Astrocyte (in vitro differentiated cells and primary cell): ENCODE measurements around the gene GRK5.

Experiments
- EZH2 ChIP-seq: IDR thresholded peaks from 2 replicates; pipeline ENCODE4 v1.6.1; 2012; ENCODE audit warnings: mild to moderate bottlenecking, low read length, inconsistent platforms; ENCODE audit not compliant: insufficient read depth
- TF ChIP-seq, protein P1 (sequence below): IDR thresholded peaks from 2 replicates; pipeline ENCODE4 v1.5.1; 2011; ENCODE audit warnings: low read depth, mild to moderate bottlenecking, inconsistent platforms, low read length, moderate library complexity; ENCODE audit not compliant: insufficient read depth

GRCh38 chr10:119314061-119314460 is 106.7 kb downstream of the GRK5 start:
- TF ChIP-seq, protein P1, sequence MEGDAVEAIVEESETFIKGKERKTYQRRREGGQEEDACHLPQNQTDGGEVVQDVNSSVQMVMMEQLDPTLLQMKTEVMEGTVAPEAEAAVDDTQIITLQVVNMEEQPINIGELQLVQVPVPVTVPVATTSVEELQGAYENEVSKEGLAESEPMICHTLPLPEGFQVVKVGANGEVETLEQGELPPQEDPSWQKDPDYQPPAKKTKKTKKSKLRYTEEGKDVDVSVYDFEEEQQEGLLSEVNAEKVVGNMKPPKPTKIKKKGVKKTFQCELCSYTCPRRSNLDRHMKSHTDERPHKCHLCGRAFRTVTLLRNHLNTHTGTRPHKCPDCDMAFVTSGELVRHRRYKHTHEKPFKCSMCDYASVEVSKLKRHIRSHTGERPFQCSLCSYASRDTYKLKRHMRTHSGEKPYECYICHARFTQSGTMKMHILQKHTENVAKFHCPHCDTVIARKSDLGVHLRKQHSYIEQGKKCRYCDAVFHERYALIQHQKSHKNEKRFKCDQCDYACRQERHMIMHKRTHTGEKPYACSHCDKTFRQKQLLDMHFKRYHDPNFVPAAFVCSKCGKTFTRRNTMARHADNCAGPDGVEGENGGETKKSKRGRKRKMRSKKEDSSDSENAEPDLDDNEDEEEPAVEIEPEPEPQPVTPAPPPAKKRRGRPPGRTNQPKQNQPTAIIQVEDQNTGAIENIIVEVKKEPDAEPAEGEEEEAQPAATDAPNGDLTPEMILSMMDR, result no peak
- TF ChIP-seq EZH2, result no peak
